ENCODE data around the gene RTEL1. TPM values are rescaled to one million over a fixed set of nuclear protein-coding genes. Genes with fewer than 3 reads are reported as not detected.

Gene RTEL1
- total and polyA plus RNA-seq, 2 donors (not counting 1 experiment from before 2014, with no cell fraction given) = 15.1 to 32.6 TPM

- H3K4me1 ChIP-seq (ENCODE audit: control insufficient read depth in 2 of 2, insufficient read depth in 2 of 2, low read length in 2 of 2) = peaks cover 27 to 47% of the 10 kb centered on the region in 2 donors
These were observed 1.7 kb upstream of the RTEL1 start for GRCh38 chr20:63656451-63656850.

More at GRCh38 chr20:63656451-63656850, 1.7 kb upstream of the RTEL1 start:
- no peak overlapping the region for H3K4me3 ChIP-seq (ENCODE audit: control extremely low read depth in 1 of 5, extremely low read depth in 1 of 5, insufficient read depth in 1 of 5, low read depth in 2 of 5, low read length in 4 of 5)
- no peak for TF ChIP-seq CTCF (IDR thresholded peaks at IDR 0.05)
- no peak for TF ChIP-seq EZH2 (IDR thresholded peaks at IDR 0.05; ENCODE audit: borderline replicate concordance, insufficient read depth, low read depth, low read length, poor library complexity, severe bottlenecking)
- intact Hi-C loops (cut with micrococcal nuclease) = loop anchor here (5.0 kb wide), 1 partner anchor 406 kb away; the partner anchor contains the start of gene TCEA2
- Mint-ChIP-seq H3K4me3 (no peak overlapping the region), H3K9me3 (ENCODE audit: insufficient read depth) (no peaks in the 10 kb centered on the region), H3K4me1 (peaks cover 26% of the 10 kb centered on the region), H3K27me3 (no peaks in the 10 kb centered on the region), H3K27ac (no peak overlapping the region)
- ATAC-seq (ENCODE audit: low read depth) = no peak
- ChIA-PET POLR2A (no interaction called here), CTCF (no interaction called here)
- peaks cover 0 to 4% (median 0%) of the 10 kb centered on the region in 3 donors for H3K9me3 ChIP-seq (ENCODE audit: control extremely low read depth in 1 of 3, control insufficient read depth in 2 of 3, insufficient read depth in 1 of 3, low read length in 2 of 3)
- H3K36me3 ChIP-seq (replicated peaks in 1 of 2; ENCODE audit: control extremely low read depth in 1 of 2, control insufficient read depth in 1 of 2, extremely low read depth in 1 of 2, insufficient read depth in 2 of 2, low read length in 1 of 2) = no peaks in the 10 kb centered on the region
- no peak overlapping the region for H3K27ac ChIP-seq (ENCODE audit: low read length in 2 of 2)
- no peak overlapping the region for H2AFZ ChIP-seq (ENCODE audit: insufficient read depth, low read depth, low read length, poor library complexity, severe bottlenecking)
- H4K20me1 ChIP-seq (ENCODE audit: control insufficient read depth, insufficient read depth, low read length, poor library complexity, severe bottlenecking) = no peaks in the 10 kb centered on the region
- WGBS (ENCODE audit: insufficient coverage) = 94% methylated on average over 3 of the region's 3 CpGs
- no peak for DNase-seq
- H3K79me2 ChIP-seq (ENCODE audit: control insufficient read depth, insufficient read depth, low read length) = peaks cover 4% of the 10 kb centered on the region
- no peak overlapping the region for H3K9ac ChIP-seq (ENCODE audit: low read length)
- peaks cover 0 to 31% (median 11%) of the 10 kb centered on the region in 4 experiments for H3K27me3 ChIP-seq (replicated peaks in 1 of 4; ENCODE audit: control extremely low read depth in 1 of 4, control insufficient read depth in 3 of 4, insufficient read depth in 4 of 4, low read length in 3 of 4)
- H3K4me2 ChIP-seq (replicated peaks; ENCODE audit: low read depth, low read length, poor library complexity, severe bottlenecking) = no peak overlapping the region
